Measurements from ENCODE around the gene NXF1. TPM values are rescaled to one million over a fixed set of nuclear protein-coding genes. Genes with fewer than 3 reads are reported as not detected.
"Not testable (repeated sequence)": the region's sequence is repeated elsewhere in the genome, so short reads cannot be mapped to it uniquely, and the experiment has no call there.

NXF1 gene
- total and polyA plus RNA-seq, 5 donors = 40.3 to 56.4 (median 46.7) TPM

GRCh38 chr11:62843466-62843865 lies 38.2 kb upstream of the NXF1 start:
- no peaks in the 10 kb centered on the region for H3K9me3 ChIP-seq (ENCODE audit: control insufficient read depth, low read length)
- intact Hi-C loops (cut with DNase I) = no loop called here
- H3K4me3 ChIP-seq (ENCODE audit: low read length) = no peak overlapping the region
- WGBS = 98% methylated on average over 3 of the region's 3 CpGs
- H3K4me1 ChIP-seq (ENCODE audit: control insufficient read depth, insufficient read depth, low read length) = no peaks in the 10 kb centered on the region
- no peak for DNase-seq
- H3K27ac ChIP-seq (ENCODE audit: low read length) = no peak overlapping the region
- no peaks in the 10 kb centered on the region for H3K27me3 ChIP-seq (ENCODE audit: control insufficient read depth, insufficient read depth)
- no peak for ATAC-seq

DNA sequence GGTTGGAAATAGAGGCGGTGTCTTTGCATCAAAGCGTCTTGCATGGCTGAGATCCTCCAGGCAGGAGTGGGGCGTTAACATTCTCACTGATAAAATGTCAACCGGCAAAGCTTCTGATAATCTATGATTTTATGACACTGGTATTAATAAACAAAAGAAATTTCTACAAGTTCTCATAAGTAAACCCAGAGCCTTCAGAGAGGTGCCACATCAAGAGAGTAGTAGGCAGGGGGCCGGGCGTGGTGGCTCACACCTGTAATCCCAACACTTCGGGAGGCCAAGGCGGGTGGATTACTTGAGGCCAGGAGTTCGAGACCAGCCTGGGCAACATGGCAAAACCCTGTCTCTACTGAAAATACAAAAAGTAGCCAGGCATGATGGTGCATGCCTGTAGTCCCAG lies 37.7 kb upstream of the NXF1 start:
- peak overlapping the region; percentile 90 for H3K27ac ChIP-seq (ENCODE audit: low read length)
- intact Hi-C loops (cut with DNase I); H3K4me1 ChIP-seq (ENCODE audit: control insufficient read depth, insufficient read depth, low read length); DNase-seq; H3K27me3 ChIP-seq (ENCODE audit: control insufficient read depth, insufficient read depth); ATAC-seq; H3K4me3 ChIP-seq (ENCODE audit: low read length); H3K9me3 ChIP-seq (ENCODE audit: control insufficient read depth, low read length): not testable (repeated sequence)
- 83% methylated on average over 9 of the region's 9 CpGs for WGBS

- DNase-seq (peak; percentile 35 to 67 (median 66)), ATAC-seq (peak in 1 of 2 donors; percentile 1)
- H3K27ac ChIP-seq (ENCODE audit: low read length) = peak overlapping the region; percentile 90
- peak overlapping the region; percentile 42 for H3K4me3 ChIP-seq (ENCODE audit: low read length)
- no peaks in the 10 kb centered on the region for H3K4me1 ChIP-seq (ENCODE audit: control insufficient read depth, insufficient read depth, low read length)
- 6% methylated on average over 30 of the region's 30 CpGs for WGBS
- intact Hi-C loops (cut with DNase I) = no loop called here
- no peaks in the 10 kb centered on the region for H3K27me3 ChIP-seq (ENCODE audit: control insufficient read depth, insufficient read depth)
- no peaks in the 10 kb centered on the region for H3K9me3 ChIP-seq (ENCODE audit: control insufficient read depth, low read length)
These were observed 37.0 kb upstream of the NXF1 start for GRCh38 chr11:62842171-62842741.

DNA sequence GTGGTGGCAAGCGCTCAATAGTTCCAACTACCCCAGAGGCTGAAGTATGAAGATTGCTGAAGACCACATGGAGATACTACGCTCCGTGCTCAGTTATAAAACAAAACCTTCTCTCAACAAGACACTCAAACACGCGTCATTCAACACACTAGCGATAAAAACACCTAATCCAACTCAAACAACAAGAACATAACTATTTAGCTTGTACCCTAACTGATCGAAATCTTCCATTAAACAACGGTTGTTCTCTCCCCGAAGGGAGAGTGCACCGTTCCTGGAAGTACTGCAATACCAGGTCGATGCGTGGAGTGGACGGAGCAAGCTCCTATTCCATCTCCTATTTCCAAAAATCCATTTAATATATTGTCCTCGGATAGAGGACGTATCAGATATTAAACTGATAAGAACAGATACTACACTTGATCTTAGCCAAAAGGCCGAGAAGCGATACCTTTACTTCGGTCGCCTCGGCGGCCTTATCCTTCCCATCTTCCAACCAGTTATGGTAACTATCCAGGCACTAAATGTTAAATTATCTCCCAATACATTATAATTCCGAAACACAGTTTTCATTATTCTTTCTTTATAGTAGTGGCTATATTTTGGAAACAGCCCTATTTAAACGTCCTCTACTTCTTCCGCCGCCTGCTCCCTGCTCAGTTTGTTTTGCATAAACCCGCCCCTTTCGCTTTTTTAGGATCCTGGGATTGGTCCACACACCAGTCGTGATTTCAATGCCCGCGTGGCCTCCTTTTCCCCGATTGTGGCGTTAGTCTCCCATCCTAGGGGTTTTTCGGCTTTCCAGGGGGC lies 36.3 kb upstream of the NXF1 start:
- WGBS = under 1% methylated on average over 33 of the region's 33 CpGs
- no peaks in the 10 kb centered on the region for H3K27me3 ChIP-seq (ENCODE audit: control insufficient read depth, insufficient read depth)
- ATAC-seq = peak; percentile 84
- DNase-seq = peak; percentile 86 to 91 (median 90)
- H3K4me3 ChIP-seq (ENCODE audit: low read length) = peak overlapping the region; percentile 92
- no peaks in the 10 kb centered on the region for H3K9me3 ChIP-seq (ENCODE audit: control insufficient read depth, low read length)
- intact Hi-C loops (cut with DNase I) = no loop called here
- H3K4me1 ChIP-seq (ENCODE audit: control insufficient read depth, insufficient read depth, low read length) = no peaks in the 10 kb centered on the region
- peak overlapping the region; percentile 99 for H3K27ac ChIP-seq (ENCODE audit: low read length)

GRCh38 chr11:62840721-62841360 lies 35.6 kb upstream of the NXF1 start:
- H3K9me3 ChIP-seq (ENCODE audit: control insufficient read depth, low read length); H3K4me1 ChIP-seq (ENCODE audit: control insufficient read depth, insufficient read depth, low read length); intact Hi-C loops (cut with DNase I); H3K27me3 ChIP-seq (ENCODE audit: control insufficient read depth, insufficient read depth): not testable (repeated sequence)
- peak; percentile 5 to 9 for ATAC-seq
- peak overlapping the region; percentile 92 for H3K4me3 ChIP-seq (ENCODE audit: low read length)
- WGBS = 1% methylated on average over 41 of the region's 41 CpGs
- DNase-seq = peak; percentile 70 to 86 (median 84)
- H3K27ac ChIP-seq (ENCODE audit: low read length) = peak overlapping the region; percentile 99

GRCh38 chr11:62839050-62839945 lies 34.1 kb upstream of the NXF1 start, which contains the start of gene WDR74:
Gene WDR74, minus strand, starts transcription at chr11:62839590. Its CDS starts 20 bp downstream, at chr11:62839570.
- intact Hi-C loops (cut with DNase I) = loop anchor here in 1 of 4 donors (5.0 kb wide), 1 partner anchor 37 kb away; no protein-coding TSS in a partner anchor
- no peaks in the 10 kb centered on the region for H3K9me3 ChIP-seq (ENCODE audit: control insufficient read depth, low read length)
- DNase-seq (peak; percentile 93 to 97 (median 97)), ATAC-seq (peak; percentile 78 to 82)
- no peaks in the 10 kb centered on the region for H3K27me3 ChIP-seq (ENCODE audit: control insufficient read depth, insufficient read depth)
- no peaks in the 10 kb centered on the region for H3K4me1 ChIP-seq (ENCODE audit: control insufficient read depth, insufficient read depth, low read length)
- peak within 1 kb of the TSS; percentile 92 for H3K4me3 ChIP-seq (ENCODE audit: low read length)
- WGBS = under 1% methylated on average over 62 of the region's 62 CpGs
- H3K27ac ChIP-seq (ENCODE audit: low read length) = peak within 1 kb of the TSS; percentile 99

- no peaks in the 10 kb centered on the region for H3K9me3 ChIP-seq (ENCODE audit: control insufficient read depth, low read length)
- no peaks in the 10 kb centered on the region for H3K27me3 ChIP-seq (ENCODE audit: control insufficient read depth, insufficient read depth)
- no peak overlapping the region for H3K27ac ChIP-seq (ENCODE audit: low read length)
- WGBS = 88% methylated on average over 8 of the region's 8 CpGs
- DNase-seq (no peak), ATAC-seq (no peak)
- intact Hi-C loops (cut with DNase I) = loop anchor here in 1 of 4 donors (5.0 kb wide), 1 partner anchor 33 kb away; no protein-coding TSS in a partner anchor
- H3K4me3 ChIP-seq (ENCODE audit: low read length) = no peak overlapping the region
- H3K4me1 ChIP-seq (ENCODE audit: control insufficient read depth, insufficient read depth, low read length) = peaks cover 6% of the 10 kb centered on the region
These were observed 30.1 kb upstream of the NXF1 start for GRCh38 chr11:62835336-62835735.

GRCh38 chr11:62832336-62833234 lies 27.3 kb upstream of the NXF1 start, which contains the start of gene TEX54:
Gene TEX54, minus strand, starts transcription at chr11:62832841.
- Histone ChIP-seq H3K4me1 (ENCODE audit: control insufficient read depth, insufficient read depth, low read length) (peaks cover 9% of the 10 kb centered on the region), H3K27ac (ENCODE audit: low read length) (peak within 1 kb of the TSS; percentile 96), H3K27me3 (ENCODE audit: control insufficient read depth, insufficient read depth) (no peaks in the 10 kb centered on the region), H3K9me3 (ENCODE audit: control insufficient read depth, low read length) (no peaks in the 10 kb centered on the region), H3K4me3 (ENCODE audit: low read length) (peak within 1 kb of the TSS; percentile 86)
- DNase-seq (peak; percentile 47 to 71 (median 68)), ATAC-seq (peak; percentile 5)
- intact Hi-C loops (cut with DNase I) = loop anchor here in 1 of 4 donors (5.0 kb wide), 1 partner anchor 40 kb away; the partner anchor contains the start of gene TMEM223
- 10% methylated on average over 40 of the region's 40 CpGs for WGBS

GRCh38 chr11:62831520-62832335 lies 26.5 kb upstream of the NXF1 start, which contains the start of gene STX5:
Gene STX5, minus strand, starts transcription at chr11:62832051. Its CDS starts 808 bp downstream, at chr11:62831243.
- peak within 1 kb of the TSS; percentile 86 for H3K4me3 ChIP-seq (ENCODE audit: low read length)
- peaks cover 9% of the 10 kb centered on the region for H3K4me1 ChIP-seq (ENCODE audit: control insufficient read depth, insufficient read depth, low read length)
- no peaks in the 10 kb centered on the region for H3K9me3 ChIP-seq (ENCODE audit: control insufficient read depth, low read length)
- H3K27ac ChIP-seq (ENCODE audit: low read length) = peak within 1 kb of the TSS; percentile 96
- under 1% methylated on average over 65 of the region's 65 CpGs for WGBS
- intact Hi-C loops (cut with DNase I) = loop anchor here in 1 of 4 donors (5.0 kb wide), 1 partner anchor 39 kb away; the partner anchor contains the start of gene TMEM223
- DNase-seq (peak; percentile 100), ATAC-seq (peak; percentile 98)
- H3K27me3 ChIP-seq (ENCODE audit: control insufficient read depth, insufficient read depth) = no peaks in the 10 kb centered on the region

Data from right cardiac atrium (tissue), 5 donors.